HG02678 (cell line): ENCODE results near the gene HOXB4.

Experiments
- ATAC-seq: cut with Tn5 transposase; IDR thresholded peaks from one replicate; pipeline ENCODE4 v1.9.1; 2021; ENCODE audit warnings: mild to moderate bottlenecking, moderate library complexity; ENCODE audit not compliant: unreplicated experiment

Gene HOXB4

DNA sequence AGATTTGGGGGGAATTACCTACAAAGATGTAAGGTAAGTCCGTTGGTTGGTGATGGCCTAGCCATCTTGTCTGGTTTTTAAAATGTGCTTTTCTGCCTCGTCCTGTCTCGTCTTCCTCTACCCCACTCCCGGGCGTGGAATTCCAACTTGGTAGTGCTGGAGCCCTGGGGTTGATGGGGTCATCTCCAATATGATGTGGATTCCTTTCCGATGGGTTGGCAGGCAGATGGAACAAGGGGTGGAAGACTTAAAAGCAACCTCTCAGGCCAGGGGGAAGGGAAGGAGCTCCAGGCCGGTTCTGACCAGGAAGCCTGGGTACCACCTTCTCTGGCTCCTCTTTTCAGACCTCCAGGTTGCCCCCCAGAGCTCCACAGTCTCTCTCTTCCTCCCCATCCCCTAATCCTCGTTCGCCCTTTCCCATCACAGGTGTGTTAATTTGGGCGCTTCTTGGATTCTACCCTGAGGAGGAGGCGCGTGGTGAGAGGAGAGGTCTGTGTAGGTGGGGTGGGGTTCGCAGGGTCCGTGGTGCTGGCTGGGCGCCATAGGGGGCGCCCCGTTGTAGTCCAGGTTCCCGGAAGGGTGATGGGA lies 28.1 kb downstream of the HOXB4 start:
- ATAC-seq: no peak

DNA sequence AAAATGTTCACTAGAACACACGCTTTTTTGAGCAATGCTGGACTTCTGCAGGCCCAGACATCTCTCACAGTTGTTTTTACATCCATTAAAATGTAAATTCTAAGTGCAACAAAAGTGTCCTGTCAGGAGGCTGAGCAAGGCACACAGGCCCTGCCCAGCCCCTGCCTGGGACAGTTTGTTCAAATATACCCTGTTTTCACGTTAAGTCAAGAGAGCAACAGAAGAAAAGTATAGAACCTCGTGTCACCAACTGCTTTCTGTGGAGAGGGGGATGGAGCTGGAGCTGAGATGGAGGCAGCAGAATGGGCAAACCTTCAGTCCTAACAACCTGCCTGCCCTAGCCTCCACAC lies 28.9 kb downstream of the HOXB4 start:
- ATAC-seq: no peak

DNA sequence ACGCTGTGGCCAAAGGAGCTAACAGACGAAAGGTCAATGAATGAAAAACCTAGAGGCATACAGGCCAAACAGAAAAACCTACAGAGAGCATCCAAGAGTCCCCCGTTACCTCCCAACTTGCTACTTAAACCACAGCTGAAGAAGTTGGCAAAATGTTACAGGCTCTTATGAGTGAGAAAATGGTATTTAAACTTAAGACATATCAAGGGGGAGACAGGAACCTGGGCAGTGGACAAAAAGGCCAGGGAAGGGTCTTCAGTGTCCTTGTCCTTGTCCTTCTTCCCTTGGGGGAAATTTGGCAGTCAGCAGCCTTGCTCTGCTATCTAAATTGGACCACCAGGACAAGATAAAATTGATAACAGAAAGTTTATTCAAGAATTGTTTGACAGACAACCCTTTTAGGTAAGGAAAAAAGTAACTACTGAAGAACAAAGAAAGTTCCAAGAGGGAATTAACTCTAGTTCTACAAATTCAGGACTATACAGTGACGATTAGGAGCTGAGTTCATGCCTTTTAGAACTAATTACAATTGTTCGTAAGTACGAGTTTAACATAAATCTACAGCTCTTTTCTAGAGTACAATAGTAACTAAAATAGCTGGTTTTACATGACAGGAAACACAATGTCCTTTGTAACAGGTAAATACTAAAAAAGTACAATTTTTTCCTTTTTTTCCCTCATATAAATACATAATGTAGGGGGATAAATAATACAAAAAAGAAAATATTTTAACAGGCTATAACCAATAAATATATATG lies 29.4 kb downstream of the HOXB4 start:
- ATAC-seq: no peak

DNA sequence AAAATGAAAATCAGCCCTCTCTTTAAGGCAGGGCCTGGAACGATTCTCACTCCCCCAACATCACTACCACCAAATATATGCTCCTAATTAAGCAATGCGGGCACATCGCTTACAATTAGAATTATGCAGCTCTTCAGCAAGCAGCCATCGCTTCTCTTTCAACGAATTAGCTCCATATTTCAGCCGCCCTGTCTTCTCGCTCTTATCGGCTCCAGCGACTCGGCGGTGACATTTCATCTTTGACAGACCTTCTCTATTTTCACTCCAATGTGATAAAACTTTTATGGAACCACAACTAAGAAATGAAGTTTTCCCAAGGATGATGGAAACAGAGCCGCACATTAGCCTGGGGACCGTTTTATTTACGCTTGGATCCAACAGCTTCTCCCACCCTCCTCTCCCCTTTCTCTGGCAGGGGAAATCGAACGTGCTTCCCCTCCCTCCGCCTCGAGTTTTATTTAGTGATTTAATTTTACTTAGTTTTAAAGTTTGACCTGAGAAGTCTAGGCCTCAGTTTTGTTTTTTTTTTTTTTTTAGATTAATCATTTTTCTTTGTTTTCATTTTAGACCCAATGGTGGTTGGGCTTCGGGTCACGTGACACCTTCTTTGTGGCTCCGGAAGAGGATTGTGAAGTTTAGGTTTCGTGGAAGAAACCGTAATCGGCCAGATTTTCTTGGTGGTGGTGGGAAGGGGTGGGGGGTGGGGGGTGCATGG lies 30.2 kb downstream of the HOXB4 start:
- no peak for ATAC-seq

DNA sequence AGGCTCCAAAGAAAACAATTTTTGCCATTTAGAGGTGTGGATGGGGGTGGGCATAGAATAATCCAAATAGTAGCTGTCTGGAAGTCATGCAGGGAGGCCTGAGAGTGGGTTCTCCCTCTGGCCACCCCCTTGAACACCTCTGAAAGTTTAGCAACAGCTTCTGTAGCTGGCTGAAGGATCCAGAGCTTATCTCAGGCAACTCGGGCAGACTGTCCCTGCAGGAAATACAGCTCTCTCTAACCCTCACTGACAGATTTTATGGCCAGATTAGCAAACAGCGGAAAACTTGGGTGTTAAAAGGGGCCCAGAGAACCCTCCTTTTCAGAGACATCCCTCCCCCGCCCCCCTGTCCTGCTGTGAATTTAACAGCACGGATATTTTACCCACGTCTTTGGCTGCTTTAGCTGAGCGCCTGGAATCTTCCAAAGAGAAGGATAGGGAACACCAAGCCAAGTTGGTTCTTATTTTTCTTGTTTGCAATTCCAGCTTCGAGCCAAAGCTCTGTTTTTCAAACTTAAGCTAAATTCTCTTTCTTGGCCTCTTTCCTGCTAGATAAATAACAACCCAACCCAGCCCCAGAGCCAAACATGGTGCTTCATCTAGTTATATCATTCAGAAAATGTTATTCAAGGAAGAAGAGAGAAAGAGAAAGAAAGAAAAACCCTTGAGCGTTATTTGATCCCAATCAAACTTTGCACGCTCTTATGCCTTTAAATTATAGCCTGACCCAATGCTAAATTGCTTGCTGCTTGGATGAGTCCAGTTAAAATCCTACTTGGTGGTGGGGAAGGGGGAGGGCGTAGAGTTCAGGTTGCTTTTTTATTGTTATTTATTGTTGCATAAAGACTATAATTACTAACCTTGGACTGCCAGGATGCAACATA lies 31.0 kb downstream of the HOXB4 start:
- no peak for ATAC-seq

DNA sequence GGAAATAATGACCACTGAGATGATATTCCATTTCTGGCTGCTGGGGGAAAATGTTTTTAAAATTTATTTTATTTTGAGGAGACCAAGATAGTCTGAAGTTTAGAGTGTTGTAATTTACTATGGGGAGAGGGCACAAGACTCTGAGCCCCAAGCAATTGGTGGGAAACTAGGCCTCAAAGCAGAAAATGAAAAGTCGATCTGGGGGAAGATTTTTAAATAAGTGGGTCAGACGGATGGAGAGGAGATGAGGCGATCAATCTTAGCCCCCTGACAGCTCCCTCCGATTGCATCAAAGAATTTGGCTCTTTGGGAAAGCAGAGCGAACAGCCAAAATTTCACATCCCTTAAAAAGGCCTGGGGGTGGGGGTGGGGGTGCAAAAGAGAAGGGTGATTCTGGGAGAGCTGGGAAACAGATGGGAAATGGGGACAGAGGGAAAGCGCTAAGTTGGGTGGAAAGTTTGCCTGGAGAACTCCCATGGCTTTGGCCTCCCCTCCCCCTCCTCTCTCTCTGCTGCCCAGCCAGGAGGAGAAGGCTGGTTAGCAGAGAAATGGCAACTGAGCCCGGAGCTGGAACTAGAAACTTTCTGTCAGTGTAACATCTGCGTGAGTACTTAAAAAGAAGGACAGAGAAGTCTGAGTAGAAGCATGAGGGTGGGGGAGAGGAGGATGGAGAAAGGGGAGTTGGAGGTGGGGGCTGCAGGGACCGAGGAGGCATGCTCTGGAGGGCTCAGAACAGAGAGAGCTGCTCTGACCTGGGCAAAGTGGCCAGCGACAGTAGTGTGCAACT lies 31.8 kb downstream of the HOXB4 start:
- no peak for ATAC-seq

DNA sequence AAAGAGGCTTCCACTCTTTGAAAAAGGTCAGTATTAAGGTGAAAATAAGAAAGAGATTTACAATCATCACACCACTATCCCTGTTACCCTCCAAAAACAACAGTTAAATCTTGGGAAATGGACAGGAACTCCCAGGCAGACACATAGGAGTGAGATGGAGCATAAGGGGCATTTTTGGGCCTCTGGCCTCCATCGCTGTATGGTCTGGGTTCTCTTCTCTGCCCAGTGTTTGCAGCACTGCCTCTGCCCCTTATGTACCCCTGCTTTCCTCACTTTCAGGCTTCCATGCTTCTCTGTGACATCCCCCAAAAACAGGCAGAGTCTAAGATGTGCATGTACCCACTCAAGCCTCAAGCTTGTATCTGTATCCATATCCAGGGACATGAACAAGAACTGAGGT lies 32.6 kb downstream of the HOXB4 start:
- ATAC-seq: no peak

DNA sequence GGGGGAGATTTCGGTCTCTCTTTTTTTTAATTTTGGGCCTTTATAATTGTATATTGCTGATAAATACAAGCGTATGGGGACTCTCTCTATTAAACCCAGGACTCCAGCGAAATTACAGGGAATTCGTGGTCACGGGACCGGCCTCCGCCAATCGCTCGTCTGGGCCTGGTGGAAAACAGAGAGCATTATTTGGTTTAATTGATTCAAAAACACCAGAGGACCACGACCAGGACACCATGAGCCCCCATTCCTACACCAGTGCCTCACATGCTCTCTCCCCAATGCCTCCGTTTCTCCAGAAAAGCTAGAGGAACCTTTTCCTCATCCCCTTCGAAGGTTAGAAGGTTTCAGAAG lies 33.2 kb downstream of the HOXB4 start, which contains the start of gene HOXB2:
Gene HOXB2 (minus strand): TSS at position 88 of the 354 bp plus-strand sequence. CDS start 198 bp downstream, outside the sequence.
- no peak for ATAC-seq

DNA sequence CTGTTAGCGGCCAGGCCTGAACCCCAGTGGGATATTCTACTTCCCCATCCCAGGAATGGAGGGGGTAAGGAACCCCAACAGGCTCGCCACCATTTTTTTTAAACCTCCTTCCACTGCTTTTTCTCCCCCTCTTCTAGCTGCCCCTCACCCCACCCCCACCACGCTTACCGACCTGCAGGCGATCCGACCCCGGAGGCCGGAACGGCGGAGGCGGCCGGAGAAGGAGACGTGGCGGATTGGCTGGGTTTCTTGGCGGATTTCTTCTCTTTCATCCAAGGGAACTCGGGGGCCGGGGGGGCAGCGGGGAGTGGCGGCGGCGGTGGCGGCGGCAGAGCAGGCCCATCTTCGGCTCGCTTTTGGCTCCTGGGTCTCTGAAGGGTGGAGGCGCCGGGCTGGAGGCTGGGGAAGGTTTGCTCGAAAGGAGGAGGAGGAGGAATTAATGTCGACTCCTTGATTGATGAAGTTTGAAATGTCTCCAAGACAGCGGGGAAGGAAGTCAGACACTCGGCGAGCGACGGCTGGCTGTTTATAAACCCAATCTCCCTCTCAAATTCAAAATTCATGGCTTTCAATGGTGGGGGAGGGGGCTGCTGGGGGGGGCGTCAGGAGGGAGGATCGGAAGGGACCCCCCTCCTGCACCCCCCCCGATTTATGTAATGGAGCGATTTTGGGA lies 33.7 kb downstream of the HOXB4 start:
- no peak for ATAC-seq

DNA sequence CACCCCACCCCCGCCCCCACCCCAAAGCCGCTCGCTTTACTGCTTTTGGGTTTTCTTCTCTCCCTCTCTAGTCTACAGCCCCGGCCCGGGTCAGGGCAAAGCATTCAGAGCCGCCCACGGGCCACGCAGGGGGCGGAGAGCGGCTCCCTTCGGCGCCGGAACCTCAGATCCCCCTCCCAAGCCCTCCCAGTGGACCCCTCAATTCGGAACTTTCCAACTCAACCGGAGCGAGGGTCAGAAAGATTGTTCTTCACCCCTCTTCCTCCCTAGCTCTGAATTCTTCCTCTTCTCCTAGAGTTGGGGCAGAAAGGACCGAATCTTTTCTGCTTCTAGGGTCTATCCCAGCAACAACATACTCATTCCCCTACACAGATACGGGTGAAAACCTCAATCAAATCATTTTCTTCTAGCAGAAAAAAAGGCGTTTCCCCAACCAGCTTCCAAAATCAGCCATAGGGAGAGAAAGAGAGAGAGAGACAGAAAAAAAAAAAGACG lies 34.2 kb downstream of the HOXB4 start:
- no peak for ATAC-seq

DNA sequence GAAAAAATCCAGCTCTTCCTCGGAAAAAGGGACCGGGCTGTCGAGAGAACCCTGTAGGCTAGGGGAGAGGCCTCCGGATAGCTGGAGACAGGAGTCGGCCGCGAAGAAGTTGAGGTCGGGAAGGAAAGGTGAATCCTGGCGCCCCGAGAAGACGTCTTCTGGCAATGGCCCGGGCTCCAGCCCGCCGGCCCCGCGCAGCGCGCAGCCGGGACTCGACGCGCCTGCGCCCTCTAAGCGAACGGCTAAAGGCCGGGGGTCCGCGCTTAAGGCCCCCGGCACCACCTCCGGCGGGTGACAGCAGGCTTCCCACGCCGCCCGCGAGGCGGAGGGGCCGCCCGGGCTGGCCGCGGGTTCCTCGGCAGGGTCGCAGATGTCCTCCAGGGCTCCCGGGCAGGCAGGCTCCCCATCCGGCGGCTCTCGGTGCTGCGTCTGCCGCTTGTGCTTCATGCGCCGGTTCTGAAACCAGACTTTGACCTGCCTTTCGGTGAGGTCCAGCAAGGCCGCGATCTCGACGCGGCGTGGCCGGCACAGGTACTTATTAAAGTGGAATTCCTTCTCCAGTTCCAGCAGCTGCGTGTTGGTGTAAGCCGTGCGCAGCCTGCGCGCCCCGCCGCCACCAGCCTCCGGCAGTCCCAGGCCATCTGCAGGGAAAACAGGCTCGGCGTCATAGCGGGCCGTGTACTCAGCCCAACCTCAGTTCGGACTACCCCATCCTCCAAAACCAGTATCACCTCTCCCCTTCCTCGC lies 34.9 kb downstream of the HOXB4 start:
- ATAC-seq: no peak

DNA sequence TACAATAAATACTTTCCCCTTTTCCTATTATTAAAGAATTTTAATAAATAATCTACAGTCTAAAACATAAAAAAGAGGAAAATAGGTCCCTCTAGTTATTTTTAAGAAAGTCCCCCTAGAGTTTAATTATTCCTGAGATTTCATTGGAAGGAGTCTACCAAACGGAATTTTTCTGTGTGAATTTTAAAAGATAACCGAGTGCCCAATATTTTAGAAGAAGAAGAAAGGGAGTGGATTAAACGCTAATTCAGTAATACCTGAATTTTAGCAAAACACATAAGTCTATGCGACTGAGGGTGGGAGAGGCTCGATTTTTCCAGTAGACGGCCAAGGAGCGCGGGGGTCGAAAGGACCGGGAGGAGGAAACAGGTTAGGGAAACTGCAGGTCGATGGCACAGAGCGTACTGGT lies 35.4 kb downstream of the HOXB4 start:
- no peak for ATAC-seq

DNA sequence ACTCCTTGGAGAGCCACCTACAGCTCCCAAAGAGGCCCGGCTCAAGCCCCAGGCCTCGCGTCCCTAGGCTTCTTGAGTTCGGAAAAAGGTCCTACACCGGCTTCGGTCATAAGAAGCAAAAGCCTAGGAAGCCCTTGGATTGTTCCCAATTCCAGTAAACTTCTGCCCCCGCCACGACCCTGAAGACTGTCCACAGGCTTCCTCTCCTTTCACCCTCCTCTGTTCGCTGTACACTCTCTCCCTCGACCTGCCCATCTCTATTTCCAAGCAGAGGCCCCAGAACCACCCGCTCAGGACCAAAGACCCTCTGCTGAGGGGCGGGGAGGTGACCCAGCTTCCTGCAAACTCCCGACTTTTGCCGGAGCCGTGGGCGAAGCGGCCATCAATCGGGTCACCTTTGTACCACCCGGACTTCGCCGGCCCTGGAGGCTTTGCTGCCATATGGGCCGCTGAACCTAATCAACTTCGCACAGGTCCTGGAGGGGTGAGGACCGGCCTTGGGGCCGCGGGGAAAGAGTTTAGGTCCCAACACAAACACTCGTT lies 36.0 kb downstream of the HOXB4 start:
- ATAC-seq: no peak

DNA sequence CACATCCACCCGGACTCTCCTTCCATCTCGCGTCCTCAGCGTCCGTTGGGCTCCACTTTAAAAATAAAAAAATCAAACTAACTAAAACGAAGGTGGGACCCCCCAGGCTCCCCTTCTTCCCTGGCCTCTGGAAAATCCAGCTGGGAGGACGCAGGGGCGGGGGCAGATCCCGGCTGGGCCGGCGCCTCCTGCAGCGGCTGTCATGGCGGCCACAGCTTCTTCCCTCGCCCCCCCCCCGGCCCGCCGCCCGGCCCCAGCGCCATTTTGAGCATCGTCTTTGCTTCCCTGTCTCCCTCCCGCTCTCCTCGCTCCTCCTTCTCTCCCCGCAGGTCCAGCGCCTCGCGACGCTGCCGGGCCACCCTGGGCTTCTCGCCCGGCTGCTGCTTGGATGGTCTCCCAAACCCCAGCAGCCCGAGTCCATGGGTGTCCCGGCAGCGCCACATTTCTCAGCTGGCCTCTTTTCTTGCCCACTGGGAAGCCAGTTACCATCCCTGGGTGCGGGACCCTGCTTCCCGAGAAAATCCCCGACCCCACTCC lies 36.5 kb downstream of the HOXB4 start:
- ATAC-seq: no peak

DNA sequence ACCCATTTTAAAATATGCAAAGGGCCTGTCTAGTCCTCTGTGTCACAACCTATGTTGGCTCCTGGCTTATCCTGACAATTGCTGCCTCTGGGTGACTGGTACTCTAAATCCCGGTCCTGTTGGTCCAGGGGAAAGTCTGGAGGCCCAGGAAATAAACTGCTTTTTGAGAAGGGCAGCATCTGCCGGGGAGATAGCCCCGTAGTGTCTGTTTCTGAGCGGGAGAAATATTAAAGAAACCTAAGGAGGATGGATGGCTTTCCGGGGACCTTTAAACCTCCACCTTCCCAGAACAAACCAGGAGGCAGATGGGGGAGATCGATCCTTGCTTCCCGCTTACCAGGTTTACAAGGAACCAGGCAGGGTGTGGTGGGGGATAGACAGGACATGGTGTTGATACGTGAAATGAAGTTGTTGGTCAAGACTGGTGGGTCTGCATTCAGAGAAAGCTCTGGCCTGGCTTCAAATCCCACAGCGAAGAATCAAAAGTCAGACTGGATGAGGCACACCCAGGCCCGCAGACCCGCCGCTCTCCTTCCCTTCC lies 37.0 kb downstream of the HOXB4 start:
- no peak for ATAC-seq

DNA sequence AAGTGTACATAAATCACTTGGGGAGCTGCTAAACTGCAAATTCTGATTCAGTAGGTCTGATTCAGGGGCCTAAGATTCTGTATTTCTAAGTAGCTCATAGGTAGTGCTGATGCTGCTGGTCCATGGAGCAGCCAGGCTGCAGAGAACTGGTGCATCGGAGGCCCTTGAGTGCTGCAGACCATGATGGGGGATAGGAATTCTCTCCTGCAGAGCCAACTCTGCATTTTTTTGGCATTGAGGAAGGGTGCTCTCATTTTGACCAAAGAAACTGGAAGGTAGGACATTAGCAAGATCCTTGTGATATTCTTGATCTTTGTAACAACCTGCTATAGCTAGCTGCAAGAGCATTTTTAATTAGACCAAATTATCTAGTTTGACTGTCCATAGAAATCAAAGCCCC lies 37.9 kb downstream of the HOXB4 start:
- ATAC-seq: no peak

DNA sequence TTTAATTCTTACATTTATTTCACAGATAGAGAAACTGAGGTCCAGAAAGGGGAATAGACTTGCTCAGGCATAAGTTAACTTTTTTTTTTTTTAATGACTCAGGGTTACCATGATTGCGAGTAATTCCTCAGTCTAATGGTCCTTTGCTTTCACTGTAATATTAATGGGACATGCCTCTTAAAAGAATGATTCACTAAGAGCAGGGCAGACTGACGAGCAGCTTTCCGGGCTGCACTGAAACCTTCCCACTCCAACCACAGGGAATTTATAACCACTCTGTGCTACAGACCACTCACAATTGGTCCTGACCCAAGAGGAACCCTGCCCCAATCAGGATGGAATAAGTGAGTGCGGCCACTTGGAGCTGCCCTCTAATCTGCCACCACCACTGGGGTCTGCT lies 39.0 kb downstream of the HOXB4 start:
- no peak for ATAC-seq

DNA sequence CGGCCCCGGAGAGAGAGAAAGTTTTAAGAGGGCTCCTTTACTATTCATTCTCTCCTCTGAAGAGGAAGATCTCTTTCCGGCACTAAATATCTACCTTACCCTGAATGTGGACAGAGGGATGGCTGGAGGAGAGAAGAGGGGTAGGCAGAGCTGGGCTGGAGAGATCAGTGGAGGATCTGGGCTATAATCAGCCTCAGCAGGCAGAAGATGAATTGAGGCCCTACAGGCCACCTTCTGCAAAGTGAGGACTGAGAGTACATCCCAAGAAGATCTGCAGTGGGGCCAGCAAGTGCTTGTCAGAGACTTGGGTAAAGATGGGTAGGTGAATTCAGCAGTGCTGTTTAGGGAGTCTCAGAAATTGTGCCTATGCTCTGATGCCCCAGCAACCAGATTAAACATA lies 40.8 kb downstream of the HOXB4 start:
- no peak for ATAC-seq
